HEK293 (cell line): ENCODE measurements around the gene CARD11.

ENCODE experiments used
- KLF10 ChIP-seq: fragments of 450-650 bp; IDR thresholded peaks from 2 replicates; pipeline ENCODE4 v1.5.1; 2018; ENCODE audit warnings: missing biosample characterization, mild to moderate bottlenecking, missing genetic modification characterization
- TF ChIP-seq, protein P1 (sequence below): fragments of 450-650 bp; formaldehyde crosslinking; IDR thresholded peaks from 2 replicates; pipeline ENCODE4 v1.5.1; 2016; ENCODE audit warnings: missing biosample characterization, missing genetic modification characterization, low read depth
- TF ChIP-seq, protein P2 (sequence below): sonication (generic); formaldehyde crosslinking; IDR thresholded peaks from 2 replicates; pipeline ENCODE4 v1.8.1; 2022; ENCODE audit warnings: mild to moderate bottlenecking, moderate library complexity, missing genetic modification reagents

- TF ChIP-seq, protein P1, sequence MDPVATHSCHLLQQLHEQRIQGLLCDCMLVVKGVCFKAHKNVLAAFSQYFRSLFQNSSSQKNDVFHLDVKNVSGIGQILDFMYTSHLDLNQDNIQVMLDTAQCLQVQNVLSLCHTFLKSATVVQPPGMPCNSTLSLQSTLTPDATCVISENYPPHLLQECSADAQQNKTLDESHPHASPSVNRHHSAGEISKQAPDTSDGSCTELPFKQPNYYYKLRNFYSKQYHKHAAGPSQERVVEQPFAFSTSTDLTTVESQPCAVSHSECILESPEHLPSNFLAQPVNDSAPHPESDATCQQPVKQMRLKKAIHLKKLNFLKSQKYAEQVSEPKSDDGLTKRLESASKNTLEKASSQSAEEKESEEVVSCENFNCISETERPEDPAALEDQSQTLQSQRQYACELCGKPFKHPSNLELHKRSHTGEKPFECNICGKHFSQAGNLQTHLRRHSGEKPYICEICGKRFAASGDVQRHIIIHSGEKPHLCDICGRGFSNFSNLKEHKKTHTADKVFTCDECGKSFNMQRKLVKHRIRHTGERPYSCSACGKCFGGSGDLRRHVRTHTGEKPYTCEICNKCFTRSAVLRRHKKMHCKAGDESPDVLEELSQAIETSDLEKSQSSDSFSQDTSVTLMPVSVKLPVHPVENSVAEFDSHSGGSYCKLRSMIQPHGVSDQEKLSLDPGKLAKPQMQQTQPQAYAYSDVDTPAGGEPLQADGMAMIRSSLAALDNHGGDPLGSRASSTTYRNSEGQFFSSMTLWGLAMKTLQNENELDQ (tag by site-specific recombination): no peak
- no peak for TF ChIP-seq KLF10 (tag by site-specific recombination)
- TF ChIP-seq, protein P2, sequence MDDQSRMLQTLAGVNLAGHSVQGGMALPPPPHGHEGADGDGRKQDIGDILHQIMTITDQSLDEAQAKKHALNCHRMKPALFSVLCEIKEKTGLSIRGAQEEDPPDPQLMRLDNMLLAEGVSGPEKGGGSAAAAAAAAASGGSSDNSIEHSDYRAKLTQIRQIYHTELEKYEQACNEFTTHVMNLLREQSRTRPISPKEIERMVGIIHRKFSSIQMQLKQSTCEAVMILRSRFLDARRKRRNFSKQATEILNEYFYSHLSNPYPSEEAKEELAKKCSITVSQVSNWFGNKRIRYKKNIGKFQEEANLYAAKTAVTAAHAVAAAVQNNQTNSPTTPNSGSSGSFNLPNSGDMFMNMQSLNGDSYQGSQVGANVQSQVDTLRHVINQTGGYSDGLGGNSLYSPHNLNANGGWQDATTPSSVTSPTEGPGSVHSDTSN (CRISPR knock-in tag): no peak
Observed at GRCh38 chr7:2970861-2971260, 72.8 kb downstream of the CARD11 start.
